DMS114 treated with DMSO at 0.1 percent for 48 hours (cell line): ENCODE results near the gene OR5L2.
"Not testable (repeated sequence)": the region's sequence is repeated elsewhere in the genome, so short reads cannot be mapped to it uniquely, and the experiment has no call there.

Source experiments
- DNase-seq: peaks from one replicate; lab custom pipeline; 2025; ENCODE audit not compliant: unreplicated experiment; lab: John Stamatoyannopoulos, UW

OR5L2 gene

GRCh38 chr11:55826919-55827318 is at the start of gene OR5L2:
Gene OR5L2, plus strand, starts transcription at chr11:55827219. Its CDS starts 0 bp downstream, at chr11:55827219.
- no peak for DNase-seq

DNA sequence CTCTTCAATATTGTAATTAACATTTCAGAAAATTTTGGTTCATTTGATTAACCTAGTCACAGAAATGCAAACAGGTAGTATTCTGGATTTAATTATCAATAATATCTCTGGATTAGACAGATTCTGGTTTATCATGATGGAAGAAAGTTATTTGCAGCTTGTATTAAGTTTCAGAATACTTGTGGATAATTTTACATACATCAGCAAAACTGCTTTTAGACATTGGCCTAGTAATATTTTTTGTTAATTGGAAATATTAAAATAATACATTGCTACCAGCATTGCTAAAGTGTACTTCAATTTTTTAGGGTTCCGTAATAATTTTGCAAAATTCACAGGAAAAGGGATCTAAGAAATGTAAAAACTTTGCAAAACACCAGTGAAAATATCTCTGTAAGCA is 35.4 kb upstream of the OR5L2 start:
- DNase-seq, result no peak

DNA sequence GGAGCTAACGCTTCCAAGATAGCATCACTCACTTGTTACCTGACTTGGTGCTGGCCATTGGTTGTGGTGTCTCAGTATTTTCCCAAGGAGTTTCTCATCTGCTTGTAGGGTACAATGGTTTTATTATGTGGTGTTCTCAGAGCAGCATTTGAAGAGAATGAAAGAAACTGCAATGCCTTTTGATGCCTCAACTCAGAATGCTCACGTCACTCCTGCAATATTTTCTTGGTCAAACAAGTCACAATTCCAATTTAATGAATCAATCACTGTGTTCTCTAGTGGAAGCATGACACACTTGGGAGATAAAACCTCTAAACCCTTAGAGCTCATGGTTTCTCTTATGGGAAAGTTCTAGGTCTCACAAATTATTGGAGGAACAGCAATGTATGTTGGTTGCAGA is 33.7 kb upstream of the OR5L2 start:
- no peak for DNase-seq

DNA sequence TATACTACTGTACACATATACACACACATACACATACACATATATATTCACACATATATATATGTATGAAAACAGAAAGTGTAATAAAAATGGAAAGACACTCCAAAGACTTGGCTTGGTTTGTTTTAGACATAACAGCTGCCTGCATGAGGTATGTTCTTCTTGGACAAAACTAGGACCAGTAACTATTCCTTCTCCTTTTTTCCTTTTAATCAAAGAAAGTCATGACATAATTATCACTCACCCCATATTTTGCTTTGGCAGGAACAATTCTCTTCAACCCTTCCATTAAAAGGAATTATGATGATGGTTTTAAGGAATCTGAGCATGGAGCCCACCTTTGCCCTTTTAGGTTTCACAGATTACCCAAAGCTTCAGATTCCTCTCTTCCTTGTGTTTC is 31.8 kb upstream of the OR5L2 start, which contains the start of gene OR5D14:
Gene OR5D14, plus strand, starts transcription at position 301 of the 400 bp plus-strand sequence. Its CDS starts 0 bp downstream, at position 301.
- no peak for DNase-seq

GRCh38 chr11:55806248-55806647 is 20.8 kb upstream of the OR5L2 start:
- no peak for DNase-seq

- DNase-seq, result no peak
These were observed 16.0 kb upstream of the OR5L2 start, which contains the start of gene OR5L1 for GRCh38 chr11:55811067-55811466. Gene OR5L1, plus strand, starts transcription at chr11:55811367. Its CDS starts 100 bp downstream, at chr11:55811467.

GRCh38 chr11:55819330-55819729 is 7.7 kb upstream of the OR5L2 start, which contains the start of gene OR5D18:
Gene OR5D18, plus strand, starts transcription at chr11:55819630. Its CDS starts 0 bp downstream, at chr11:55819630.
- DNase-seq, result no peak

DNA sequence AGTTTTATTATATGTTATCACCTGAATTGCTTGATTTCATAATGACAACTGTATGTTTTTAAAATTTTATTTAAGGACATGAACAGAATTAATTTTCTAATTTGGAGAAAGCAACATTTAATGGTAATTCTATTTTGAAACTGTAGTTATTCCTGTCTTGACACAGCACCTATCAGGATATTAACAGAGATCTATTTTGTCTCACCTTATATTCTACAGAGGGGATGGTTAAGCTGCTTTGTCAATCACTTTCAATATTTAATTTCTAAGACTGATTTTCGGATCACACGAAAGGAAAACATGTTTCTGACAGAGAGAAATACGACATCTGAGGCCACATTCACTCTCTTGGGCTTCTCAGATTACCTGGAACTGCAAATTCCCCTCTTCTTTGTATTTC is 11.4 kb downstream of the OR5L2 start, which contains the start of gene OR5D16:
Gene OR5D16, plus strand, starts transcription at position 301 of the 400 bp plus-strand sequence. Its CDS starts 0 bp downstream, at position 301.
- DNase-seq, result no peak

DNA sequence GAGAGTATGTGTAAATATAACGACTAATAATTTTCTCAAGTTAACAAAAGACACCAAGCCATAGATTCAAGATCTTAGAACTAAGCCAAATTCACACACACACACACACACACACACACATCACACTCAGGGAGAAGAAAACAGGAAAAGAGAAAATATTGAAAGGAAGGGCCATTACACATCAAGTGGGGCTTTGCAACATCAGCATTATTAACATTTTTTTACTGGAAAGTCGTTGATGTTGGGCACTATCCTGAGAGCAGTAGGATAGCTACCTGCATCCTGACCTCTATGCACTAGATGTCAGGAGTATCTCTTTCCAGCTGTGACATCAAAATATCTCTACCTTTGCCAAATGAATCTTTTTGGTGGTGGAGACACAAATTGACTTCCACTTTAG is 20.4 kb downstream of the OR5L2 start:
- DNase-seq, result no peak

GRCh38 chr11:55849037-55849436 is 22.0 kb downstream of the OR5L2 start:
- no peak for DNase-seq

- no peak for DNase-seq
These were observed 25.1 kb downstream of the OR5L2 start for GRCh38 chr11:55852141-55852540.

- DNase-seq, result no peak
These were observed 27.7 kb downstream of the OR5L2 start for GRCh38 chr11:55854704-55855103.

GRCh38 chr11:55867354-55867753 is 40.3 kb downstream of the OR5L2 start:
- not testable (repeated sequence) for DNase-seq

GRCh38 chr11:55872731-55873130 is 45.7 kb downstream of the OR5L2 start:
- DNase-seq, result not testable (repeated sequence)

GRCh38 chr11:55873146-55873545 is 46.1 kb downstream of the OR5L2 start:
- DNase-seq, result not testable (repeated sequence)
